Common myeloid progenitor, CD34-positive (primary cell): Measurements from ENCODE around the gene ZNF622.

Experiments
- CTCF ChIA-PET: fragments of 350-600 bp; sonication (Branson Sonifier 250); formaldehyde crosslinking; loops from one replicate; lab custom pipeline; 2021; ENCODE audit warnings: antibody characterized with exemption; lab: Charles Lee
- POLR2A ChIA-PET: fragments of 350-600 bp; sonication (Branson Sonifier 250); formaldehyde crosslinking; loops from one replicate; lab custom pipeline; 2021; ENCODE audit warnings: antibody characterized with exemption; lab: Charles Lee
- DNase-seq, 3 donors: peaks; one replicate each; pipeline versions ENCODE4 v3.0.0 to v3.0.0-alpha.2; 2013
- H3K27ac ChIP-seq, 2 experiments: 1 replicate in 1 of 2; 2 replicates in 1 of 2; pipeline ENCODE4 v1.7.0; 2013; ENCODE audit warnings: inconsistent platforms in 2 of 2, low read length in 2 of 2, mild to moderate bottlenecking in 2 of 2, low read depth in 1 of 2, moderate library complexity in 1 of 2; ENCODE audit not compliant: severe bottlenecking in 2 of 2, insufficient read depth in 1 of 2, poor library complexity in 1 of 2
- H3K27me3 ChIP-seq, 5 experiments: replicated peaks in 2 of 5; 1 replicate in 3 of 5; 2 replicates in 2 of 5; pipeline versions ENCODE4 v1.6.1 to v1.7.0; 2013; ENCODE audit warnings: low read length in 4 of 5, mild to moderate bottlenecking in 2 of 5, moderate library complexity in 2 of 5, inconsistent platforms in 1 of 5; ENCODE audit not compliant: insufficient read depth in 5 of 5, control insufficient read depth in 4 of 5
- H3K36me3 ChIP-seq, 4 experiments: 1 replicate in 2 of 4; 2 replicates in 2 of 4; pipeline versions ENCODE4 v1.6.1 to v1.7.0; 2013; ENCODE audit warnings: low read length in 3 of 4, control low read depth in 1 of 4, mild to moderate bottlenecking in 1 of 4; ENCODE audit not compliant: control insufficient read depth in 4 of 4, insufficient read depth in 4 of 4
- H3K4me1 ChIP-seq, 4 experiments: 1 replicate in 3 of 4; 2 replicates in 1 of 4; pipeline versions ENCODE4 v1.6.1 to v1.7.1; 2013; ENCODE audit warnings: low read length in 3 of 4, mild to moderate bottlenecking in 3 of 4, control low read depth in 1 of 4, inconsistent platforms in 1 of 4, moderate library complexity in 1 of 4; ENCODE audit not compliant: control insufficient read depth in 4 of 4, insufficient read depth in 4 of 4; ENCODE audit errors: control extremely low read depth in 1 of 4
- H3K4me3 ChIP-seq, 7 experiments: 1 replicate in 4 of 7; 2 replicates in 3 of 7; pipeline versions ENCODE4 v1.5.1 to v1.7.0; 2013; ENCODE audit warnings: mild to moderate bottlenecking in 7 of 7, low read length in 6 of 7, moderate library complexity in 6 of 7, inconsistent platforms in 2 of 7, low read depth in 2 of 7, control low read depth in 1 of 7; ENCODE audit not compliant: insufficient read depth in 4 of 7, control insufficient read depth in 1 of 7; ENCODE audit errors: extremely low read depth in 1 of 7
- H3K9me3 ChIP-seq, 5 experiments: 1 replicate in 4 of 5; 2 replicates in 1 of 5; pipeline versions ENCODE4 v1.6.1 to v1.7.1; 2013; ENCODE audit warnings: low read length in 4 of 5, mild to moderate bottlenecking in 2 of 5, inconsistent platforms in 1 of 5, low read depth in 1 of 5, moderate library complexity in 1 of 5; ENCODE audit not compliant: control insufficient read depth in 4 of 5, insufficient read depth in 2 of 5; ENCODE audit errors: control extremely low read depth in 1 of 5
- WGBS: methylation state at CpG from one replicate; pipeline ENCODE4 v1.1.5; 2013; ENCODE audit not compliant: insufficient coverage; 5-methylcytosine and 5-hydroxymethylcytosine counted together

The ZNF622 gene

GRCh38 chr5:16457451-16457850, 8.1 kb downstream of the ZNF622 start:
- H3K4me1 ChIP-seq, result peaks cover 0 to 6% (median 1%) of the 10 kb centered on the region in 4 experiments
- POLR2A ChIA-PET, result no interaction called here
- CTCF ChIA-PET, result interaction anchor here (1.0 to 3.7 kb wide), 7 partner anchors 10 to 298 kb away, joined by 3 to 24 read pairs (median 5); no protein-coding TSS in a partner anchor
- no peak overlapping the region for H3K27ac ChIP-seq
- H3K9me3 ChIP-seq, result no peaks in the 10 kb centered on the region
- WGBS, result 83% methylated on average over 1 of the region's 3 CpGs
- no peaks in the 10 kb centered on the region for H3K27me3 ChIP-seq
- no peak overlapping the region for H3K4me3 ChIP-seq
- peaks cover 31 to 88% (median 60%) of the 10 kb centered on the region in 4 experiments for H3K36me3 ChIP-seq
- DNase-seq, result no peak

- no peaks in the 10 kb centered on the region for H3K27me3 ChIP-seq
- H3K36me3 ChIP-seq, result peaks cover 31 to 87% (median 60%) of the 10 kb centered on the region in 4 experiments
- CTCF ChIA-PET, result interaction anchor here (0.8 to 3.7 kb wide), 12 partner anchors 8 to 335 kb away, joined by 3 to 24 read pairs (median 4); no protein-coding TSS in a partner anchor
- peak overlapping the region in 1 of 2 experiments; percentile 22 for H3K27ac ChIP-seq
- peaks cover 0 to 6% (median 1%) of the 10 kb centered on the region in 4 experiments for H3K4me1 ChIP-seq
- 58% methylated on average over 3 of the region's 4 CpGs for WGBS
- peak; percentile 75 to 84 (median 77) for DNase-seq
- no peaks in the 10 kb centered on the region for H3K9me3 ChIP-seq
- no peak overlapping the region for H3K4me3 ChIP-seq
- POLR2A ChIA-PET, result interaction anchor here (1.0 kb wide), 1 partner anchor 11 kb away, joined by 3 read pairs; no protein-coding TSS in a partner anchor
These were observed 9.3 kb downstream of the ZNF622 start for GRCh38 chr5:16456103-16456832.

GRCh38 chr5:16455668-16456067, 9.9 kb downstream of the ZNF622 start:
- peaks cover 0 to 6% (median 1%) of the 10 kb centered on the region in 4 experiments for H3K4me1 ChIP-seq
- peak overlapping the region in 1 of 2 experiments; percentile 22 for H3K27ac ChIP-seq
- no peak overlapping the region for H3K4me3 ChIP-seq
- H3K9me3 ChIP-seq, result no peaks in the 10 kb centered on the region
- ChIA-PET CTCF (interaction anchor here (0.8 to 3.7 kb wide), 12 partner anchors 9 to 336 kb away, joined by 3 to 24 read pairs (median 4); no protein-coding TSS in a partner anchor), POLR2A (interaction anchor here (1.0 kb wide), 1 partner anchor 12 kb away, joined by 3 read pairs; no protein-coding TSS in a partner anchor)
- WGBS, result 80% methylated on average over 2 of the region's 5 CpGs
- peaks cover 34 to 88% (median 61%) of the 10 kb centered on the region in 4 experiments for H3K36me3 ChIP-seq
- no peak for DNase-seq
- no peaks in the 10 kb centered on the region for H3K27me3 ChIP-seq

GRCh38 chr5:16454686-16455085, 10.9 kb downstream of the ZNF622 start:
- ChIA-PET CTCF (interaction anchor here (1.3 to 3.7 kb wide), 4 partner anchors 9 to 337 kb away, joined by 3 to 24 read pairs (median 16); no protein-coding TSS in a partner anchor), POLR2A (no interaction called here)
- Histone ChIP-seq H3K4me1 (peaks cover 0 to 6% (median 1%) of the 10 kb centered on the region in 4 experiments), H3K27me3 (no peaks in the 10 kb centered on the region), H3K36me3 (peaks cover 38 to 90% (median 65%) of the 10 kb centered on the region in 4 experiments), H3K9me3 (no peaks in the 10 kb centered on the region), H3K27ac (no peak overlapping the region), H3K4me3 (no peak overlapping the region)
- WGBS, result 96% methylated on average over 4 of the region's 4 CpGs
- no peak for DNase-seq

GRCh38 chr5:16453609-16454008, 12.0 kb downstream of the ZNF622 start:
- POLR2A ChIA-PET, result no interaction called here
- no peak for DNase-seq
- Histone ChIP-seq H3K36me3 (peaks cover 41 to 89% (median 65%) of the 10 kb centered on the region in 4 experiments), H3K4me3 (no peak overlapping the region), H3K27ac (no peak overlapping the region), H3K4me1 (peaks cover 0 to 6% (median 1%) of the 10 kb centered on the region in 4 experiments), H3K27me3 (no peaks in the 10 kb centered on the region), H3K9me3 (no peaks in the 10 kb centered on the region)
- CTCF ChIA-PET, result no interaction called here

GRCh38 chr5:16450163-16450562, 15.4 kb downstream of the ZNF622 start:
- H3K27me3 ChIP-seq, result no peaks in the 10 kb centered on the region
- no peaks in the 10 kb centered on the region for H3K4me1 ChIP-seq
- peaks cover 30 to 70% (median 52%) of the 10 kb centered on the region in 4 experiments for H3K36me3 ChIP-seq
- H3K27ac ChIP-seq, result no peak overlapping the region
- no peak overlapping the region for H3K4me3 ChIP-seq
- ChIA-PET POLR2A (no interaction called here), CTCF (no interaction called here)
- WGBS, result no CpG with 5 or more reads among the region's 2 CpGs
- H3K9me3 ChIP-seq, result no peaks in the 10 kb centered on the region
- no peak for DNase-seq

- no peaks in the 10 kb centered on the region for H3K9me3 ChIP-seq
- peaks cover 19 to 47% (median 32%) of the 10 kb centered on the region in 4 experiments for H3K36me3 ChIP-seq
- no peak overlapping the region for H3K4me3 ChIP-seq
- no peak for DNase-seq
- ChIA-PET POLR2A (no interaction called here), CTCF (interaction anchor here (0.6 to 4.1 kb wide), 3 partner anchors 9 to 12 kb away, joined by 3 to 24 read pairs (median 3); no protein-coding TSS in a partner anchor)
- no peaks in the 10 kb centered on the region for H3K4me1 ChIP-seq
- no peaks in the 10 kb centered on the region for H3K27me3 ChIP-seq
- H3K27ac ChIP-seq, result no peak overlapping the region
- 98% methylated on average over 4 of the region's 5 CpGs for WGBS
These were observed 18.6 kb downstream of the ZNF622 start for GRCh38 chr5:16446993-16447392.
